Measurements from ENCODE around the gene CNTNAP2. TPM values are rescaled to one million over a fixed set of nuclear protein-coding genes. Genes with fewer than 3 reads are reported as not detected.

CNTNAP2 gene
- total RNA-seq, 4 donors from 2014 or later, result 0.25 to 0.89 (median 0.30) TPM; not detected in 1

DNA sequence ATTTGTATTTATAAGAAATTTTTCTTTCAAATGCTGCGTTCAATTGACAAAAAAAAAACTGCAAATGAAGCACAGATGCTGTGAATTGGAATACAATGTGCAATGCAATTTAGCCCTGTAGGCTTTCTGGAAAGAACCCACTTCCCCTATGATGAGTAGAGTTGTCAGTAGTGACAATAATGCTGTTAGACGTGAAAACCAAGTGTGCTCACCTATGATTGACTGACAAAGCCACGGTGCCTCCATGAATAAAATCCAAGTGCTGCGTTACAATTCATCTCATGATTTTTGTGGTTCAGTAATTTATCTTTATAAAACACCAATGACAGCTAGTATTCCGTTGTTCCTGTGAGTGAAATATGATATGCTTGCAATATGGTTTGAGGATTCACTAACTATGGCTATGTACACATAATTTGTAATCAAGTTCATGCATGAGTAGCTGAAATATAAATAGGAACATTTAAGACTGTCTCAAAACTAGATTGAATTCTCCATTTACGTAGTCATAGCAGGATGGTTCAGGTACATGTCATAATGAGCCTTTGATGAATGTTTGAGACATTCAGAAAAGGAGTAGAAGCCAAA, 1160.3 kb downstream of the CNTNAP2 start:
- H3K27ac ChIP-seq, result no peak overlapping the region
- no peak for TF ChIP-seq POLR2AphosphoS5 (IDR thresholded peaks at IDR 0.05)
- TF ChIP-seq EP300 (IDR thresholded peaks at IDR 0.05), result no peak
- TF ChIP-seq, protein P1, sequence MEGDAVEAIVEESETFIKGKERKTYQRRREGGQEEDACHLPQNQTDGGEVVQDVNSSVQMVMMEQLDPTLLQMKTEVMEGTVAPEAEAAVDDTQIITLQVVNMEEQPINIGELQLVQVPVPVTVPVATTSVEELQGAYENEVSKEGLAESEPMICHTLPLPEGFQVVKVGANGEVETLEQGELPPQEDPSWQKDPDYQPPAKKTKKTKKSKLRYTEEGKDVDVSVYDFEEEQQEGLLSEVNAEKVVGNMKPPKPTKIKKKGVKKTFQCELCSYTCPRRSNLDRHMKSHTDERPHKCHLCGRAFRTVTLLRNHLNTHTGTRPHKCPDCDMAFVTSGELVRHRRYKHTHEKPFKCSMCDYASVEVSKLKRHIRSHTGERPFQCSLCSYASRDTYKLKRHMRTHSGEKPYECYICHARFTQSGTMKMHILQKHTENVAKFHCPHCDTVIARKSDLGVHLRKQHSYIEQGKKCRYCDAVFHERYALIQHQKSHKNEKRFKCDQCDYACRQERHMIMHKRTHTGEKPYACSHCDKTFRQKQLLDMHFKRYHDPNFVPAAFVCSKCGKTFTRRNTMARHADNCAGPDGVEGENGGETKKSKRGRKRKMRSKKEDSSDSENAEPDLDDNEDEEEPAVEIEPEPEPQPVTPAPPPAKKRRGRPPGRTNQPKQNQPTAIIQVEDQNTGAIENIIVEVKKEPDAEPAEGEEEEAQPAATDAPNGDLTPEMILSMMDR (IDR thresholded peaks at IDR 0.05), result no peak
- TF ChIP-seq POLR2A (IDR thresholded peaks at IDR 0.05), result no peak
- no peaks in the 10 kb centered on the region for H3K4me1 ChIP-seq
- DNase-seq (ENCODE audit: low spot score in 2 of 2), result no peak
- 26% methylated on average over 6 of the region's 6 CpGs for WGBS
- no peak overlapping the region for H3K4me3 ChIP-seq
- no peaks in the 10 kb centered on the region for H3K27me3 ChIP-seq
- no peaks in the 10 kb centered on the region for H3K36me3 ChIP-seq
- H3K9me3 ChIP-seq, result peaks cover 6% of the 10 kb centered on the region

DNA sequence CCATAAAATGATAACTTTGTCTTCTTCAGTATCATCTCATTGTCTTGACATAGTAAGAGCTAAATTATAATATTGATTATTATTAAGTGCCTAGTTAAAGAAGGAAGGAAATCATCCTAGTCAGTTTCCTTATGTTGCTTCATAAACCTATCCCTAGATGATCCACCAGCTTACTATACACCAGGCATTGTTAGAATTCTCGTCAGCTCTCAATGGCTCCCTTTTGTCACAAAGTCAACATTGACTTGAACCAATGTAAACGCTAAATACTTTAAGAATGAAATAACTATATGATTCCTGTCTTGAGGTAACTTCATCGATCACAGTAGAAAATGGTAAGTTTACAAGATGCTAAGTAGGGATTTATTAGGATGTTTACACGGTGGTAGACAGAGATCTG, 1162.9 kb downstream of the CNTNAP2 start:
- H3K36me3 ChIP-seq, result no peaks in the 10 kb centered on the region
- no peak overlapping the region for H3K27ac ChIP-seq
- WGBS, result 89% methylated on average over 4 of the region's 4 CpGs
- H3K27me3 ChIP-seq, result no peaks in the 10 kb centered on the region
- no peak for DNase-seq (ENCODE audit: low spot score in 2 of 2)
- TF ChIP-seq, protein P1 (IDR thresholded peaks at IDR 0.05), result no peak
- TF ChIP-seq EP300 (IDR thresholded peaks at IDR 0.05), result no peak
- no peak for TF ChIP-seq POLR2A (IDR thresholded peaks at IDR 0.05)
- TF ChIP-seq POLR2AphosphoS5 (IDR thresholded peaks at IDR 0.05), result no peak
- no peak overlapping the region for H3K4me3 ChIP-seq
- peaks cover 6% of the 10 kb centered on the region for H3K9me3 ChIP-seq
- H3K4me1 ChIP-seq, result no peaks in the 10 kb centered on the region

DNA sequence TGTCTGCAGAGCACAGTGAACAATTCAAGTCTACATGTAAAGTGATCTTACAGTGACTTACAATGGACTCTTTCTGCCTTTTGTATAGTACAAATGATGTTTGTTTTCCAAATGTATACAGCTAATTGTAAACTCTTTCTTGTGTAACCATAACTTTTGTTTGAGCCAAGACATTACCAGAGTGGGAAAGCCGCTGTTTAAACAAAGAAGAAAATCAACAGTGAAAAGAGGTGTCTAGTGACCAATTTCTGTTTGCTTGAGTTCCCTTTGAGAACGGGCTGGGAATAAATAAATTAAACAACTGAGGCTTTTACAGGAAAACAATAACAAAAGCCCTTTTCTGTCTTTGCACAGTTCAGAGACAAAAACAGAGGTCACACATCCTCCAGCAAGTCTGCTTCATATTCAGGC, 1163.4 kb downstream of the CNTNAP2 start:
- H3K9me3 ChIP-seq, result peaks cover 6% of the 10 kb centered on the region
- no peaks in the 10 kb centered on the region for H3K4me1 ChIP-seq
- H3K4me3 ChIP-seq, result no peak overlapping the region
- 72% methylated on average over 2 of the region's 2 CpGs for WGBS
- DNase-seq (ENCODE audit: low spot score in 2 of 2), result no peak
- H3K27me3 ChIP-seq, result no peaks in the 10 kb centered on the region
- H3K36me3 ChIP-seq, result no peaks in the 10 kb centered on the region
- no peak overlapping the region for H3K27ac ChIP-seq
- TF ChIP-seq EP300 (IDR thresholded peaks at IDR 0.05), result no peak
- no peak for TF ChIP-seq POLR2AphosphoS5 (IDR thresholded peaks at IDR 0.05)
- TF ChIP-seq, protein P1 (IDR thresholded peaks at IDR 0.05), result no peak
- no peak for TF ChIP-seq POLR2A (IDR thresholded peaks at IDR 0.05)

DNA sequence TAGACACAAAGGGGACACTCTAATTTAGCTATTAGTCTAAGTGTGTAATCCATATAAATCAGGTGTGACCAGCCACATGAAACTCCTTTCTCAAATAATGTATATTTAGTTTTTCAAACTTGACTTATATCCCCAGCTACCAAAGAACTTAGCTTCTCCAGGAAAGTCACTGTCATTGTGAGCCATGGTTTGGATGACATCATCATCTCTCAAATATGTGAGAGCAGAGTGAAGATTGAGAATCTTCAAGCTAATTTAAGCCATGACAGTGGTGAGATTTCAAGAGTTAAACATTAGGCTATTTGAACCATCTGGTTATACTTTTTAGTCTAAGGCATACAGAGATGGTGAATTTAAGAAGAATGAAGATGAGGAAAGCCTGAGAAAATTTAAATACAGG, 1165.6 kb downstream of the CNTNAP2 start:
- H3K36me3 ChIP-seq, result no peaks in the 10 kb centered on the region
- no peak overlapping the region for H3K4me3 ChIP-seq
- TF ChIP-seq EP300 (IDR thresholded peaks at IDR 0.05), result no peak
- TF ChIP-seq, protein P1 (IDR thresholded peaks at IDR 0.05), result no peak
- TF ChIP-seq POLR2A (IDR thresholded peaks at IDR 0.05), result no peak
- no peak for TF ChIP-seq POLR2AphosphoS5 (IDR thresholded peaks at IDR 0.05)
- no peaks in the 10 kb centered on the region for H3K4me1 ChIP-seq
- H3K27ac ChIP-seq, result no peak overlapping the region
- no peaks in the 10 kb centered on the region for H3K27me3 ChIP-seq
- no peaks in the 10 kb centered on the region for H3K9me3 ChIP-seq
- DNase-seq (ENCODE audit: low spot score in 2 of 2), result no peak

DNA sequence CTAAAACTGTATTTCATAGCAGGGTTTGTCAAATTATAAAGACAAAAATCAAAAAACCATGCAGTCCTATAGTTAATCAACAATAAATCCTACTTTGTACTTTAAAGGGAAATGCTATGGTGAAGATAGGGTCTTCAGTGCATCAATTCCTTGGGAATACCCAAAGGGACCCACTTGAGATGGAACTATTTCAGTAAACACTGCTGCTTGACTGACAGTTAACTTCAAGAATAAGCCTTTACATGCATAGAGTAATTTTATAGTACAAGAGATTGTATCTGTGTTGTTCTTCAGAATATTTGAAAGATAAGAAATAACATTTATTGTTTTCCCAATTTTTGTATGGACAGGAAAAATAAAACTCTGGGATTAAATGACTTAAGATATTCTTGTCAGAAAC, 1179.6 kb downstream of the CNTNAP2 start:
- H3K27ac ChIP-seq, result no peak overlapping the region
- DNase-seq (ENCODE audit: low spot score in 2 of 2), result no peak
- H3K27me3 ChIP-seq, result no peaks in the 10 kb centered on the region
- no peaks in the 10 kb centered on the region for H3K36me3 ChIP-seq
- TF ChIP-seq EP300 (IDR thresholded peaks at IDR 0.05) (no peak), POLR2A (IDR thresholded peaks at IDR 0.05) (no peak), POLR2AphosphoS5 (IDR thresholded peaks at IDR 0.05) (no peak)
- TF ChIP-seq, protein P1 (IDR thresholded peaks at IDR 0.05), result no peak
- no peaks in the 10 kb centered on the region for H3K9me3 ChIP-seq
- H3K4me3 ChIP-seq, result no peak overlapping the region
- no peaks in the 10 kb centered on the region for H3K4me1 ChIP-seq

Measured in suprapubic skin (tissue), 4 donors.